NT2/D1 (cell line): Measurements from ENCODE around the gene ALDH3B2.

Experiments
- DNase-seq: peaks from one replicate; pipeline ENCODE4 v3.0.0-alpha.2; 2011; ENCODE audit warnings: low read depth, low spot score
- H3K27me3 ChIP-seq: 2 replicates; pipeline ENCODE4 v1.6.0; 2011; ENCODE audit warnings: mild to moderate bottlenecking; ENCODE audit not compliant: insufficient read length, insufficient read depth
- H3K36me3 ChIP-seq: 2 replicates; pipeline ENCODE4 v1.6.1; 2011; ENCODE audit warnings: mild to moderate bottlenecking, low read length, mixed read lengths; ENCODE audit not compliant: insufficient read depth, insufficient read length
- H3K4me1 ChIP-seq: 2 replicates; pipeline ENCODE4 v1.5.1; 2011; ENCODE audit not compliant: insufficient read depth, insufficient read length
- H3K4me3 ChIP-seq: 2 replicates; pipeline ENCODE4 v1.5.1; 2011; ENCODE audit warnings: low read depth; ENCODE audit not compliant: insufficient read length
- H3K9ac ChIP-seq: 2 replicates; pipeline ENCODE4 v1.6.0; 2011; ENCODE audit warnings: low read depth; ENCODE audit not compliant: insufficient read length
- H3K9me3 ChIP-seq: 2 replicates; pipeline ENCODE4 v1.5.1; 2011; ENCODE audit warnings: mild to moderate bottlenecking, low read length; ENCODE audit not compliant: insufficient read depth
- SUZ12 ChIP-seq: IDR thresholded peaks from 2 replicates; pipeline ENCODE4 v1.6.1; 2011; ENCODE audit not compliant: insufficient read length, insufficient read depth; ENCODE audit errors: extremely low read depth
- YY1 ChIP-seq: IDR thresholded peaks from 2 replicates; pipeline ENCODE4 v1.6.1; 2011; ENCODE audit not compliant: insufficient read length, insufficient read depth
- ZNF274 ChIP-seq: IDR thresholded peaks from 2 replicates; pipeline ENCODE4 v1.6.1; 2011; ENCODE audit warnings: mild to moderate bottlenecking, low read depth, low read length

Gene ALDH3B2

DNA sequence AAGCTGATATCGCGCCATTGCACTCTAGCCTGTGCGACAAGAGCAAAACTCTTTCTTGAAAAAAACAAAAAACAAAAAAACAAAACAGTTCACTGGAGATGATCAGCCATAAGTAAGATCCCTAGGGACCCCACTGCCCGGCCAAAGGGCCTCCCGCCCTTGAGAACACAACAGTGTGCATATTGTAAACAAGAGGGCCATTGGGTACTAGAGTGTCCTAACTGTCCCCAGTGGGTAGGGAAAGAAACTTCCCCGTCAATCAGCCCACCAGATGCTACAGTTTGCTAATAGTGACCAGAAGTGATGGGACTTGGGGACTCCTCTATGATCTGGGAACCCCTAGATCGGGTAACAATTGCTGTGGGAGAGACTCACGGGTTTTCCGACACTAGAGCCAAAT lies 20.2 kb downstream of the ALDH3B2 start:
- DNase-seq: no peak
- Histone ChIP-seq H3K27me3 (no peaks in the 10 kb centered on the region), H3K9ac (no peak overlapping the region), H3K9me3 (peaks cover 31% of the 10 kb centered on the region), H3K4me1 (peaks cover 3% of the 10 kb centered on the region), H3K4me3 (no peak overlapping the region), H3K36me3 (no peaks in the 10 kb centered on the region)
- TF ChIP-seq ZNF274 (no peak), YY1 (no peak), SUZ12 (no peak)

DNA sequence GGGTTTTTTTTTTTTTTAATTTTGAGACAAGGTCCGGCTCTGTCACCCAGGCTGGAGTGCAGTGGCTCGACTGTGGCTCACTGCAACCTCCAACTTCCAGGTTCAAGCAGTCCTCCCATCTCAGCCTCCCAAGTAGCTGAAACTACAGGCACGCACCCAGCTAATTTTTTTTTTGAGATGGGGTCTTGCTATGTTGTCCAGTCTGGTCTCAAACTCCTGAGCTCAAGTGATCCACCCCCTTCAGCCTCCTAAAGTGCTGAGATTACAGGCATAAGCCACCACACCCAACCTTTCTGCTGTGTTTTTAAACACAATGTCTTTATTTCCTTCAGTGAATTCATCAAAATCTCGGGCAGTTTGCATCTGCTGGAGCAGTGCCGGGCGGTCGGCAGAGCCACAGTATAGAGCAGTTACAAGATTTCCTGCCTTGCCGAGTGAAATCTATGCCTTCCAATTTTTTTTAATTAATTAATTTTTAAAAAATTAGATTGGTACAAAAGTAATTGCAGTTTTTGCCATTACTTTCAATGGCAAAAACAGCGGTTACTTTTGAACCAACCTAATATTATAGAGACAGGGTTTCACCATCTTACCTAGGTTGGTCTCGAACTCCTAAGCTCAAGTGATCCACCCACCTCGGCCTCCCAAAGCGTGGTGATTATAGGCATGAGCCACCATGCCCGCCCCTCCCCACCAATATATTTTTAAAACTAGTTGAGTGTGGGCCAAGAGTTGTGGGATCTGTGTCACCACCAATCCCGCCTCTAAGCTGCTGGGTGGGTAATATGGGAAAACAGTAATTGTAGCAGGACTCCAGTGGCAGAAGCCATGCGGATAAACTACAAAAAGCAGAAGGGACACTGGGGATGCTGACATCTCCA lies 21.2 kb downstream of the ALDH3B2 start:
- no peaks in the 10 kb centered on the region for H3K36me3 ChIP-seq
- H3K9ac ChIP-seq: no peak overlapping the region
- H3K27me3 ChIP-seq: no peaks in the 10 kb centered on the region
- no peak for DNase-seq
- peaks cover 27% of the 10 kb centered on the region for H3K9me3 ChIP-seq
- H3K4me1 ChIP-seq: peaks cover 6% of the 10 kb centered on the region
- H3K4me3 ChIP-seq: no peak overlapping the region
- TF ChIP-seq SUZ12: no peak
- TF ChIP-seq YY1: no peak
- TF ChIP-seq ZNF274: no peak

DNA sequence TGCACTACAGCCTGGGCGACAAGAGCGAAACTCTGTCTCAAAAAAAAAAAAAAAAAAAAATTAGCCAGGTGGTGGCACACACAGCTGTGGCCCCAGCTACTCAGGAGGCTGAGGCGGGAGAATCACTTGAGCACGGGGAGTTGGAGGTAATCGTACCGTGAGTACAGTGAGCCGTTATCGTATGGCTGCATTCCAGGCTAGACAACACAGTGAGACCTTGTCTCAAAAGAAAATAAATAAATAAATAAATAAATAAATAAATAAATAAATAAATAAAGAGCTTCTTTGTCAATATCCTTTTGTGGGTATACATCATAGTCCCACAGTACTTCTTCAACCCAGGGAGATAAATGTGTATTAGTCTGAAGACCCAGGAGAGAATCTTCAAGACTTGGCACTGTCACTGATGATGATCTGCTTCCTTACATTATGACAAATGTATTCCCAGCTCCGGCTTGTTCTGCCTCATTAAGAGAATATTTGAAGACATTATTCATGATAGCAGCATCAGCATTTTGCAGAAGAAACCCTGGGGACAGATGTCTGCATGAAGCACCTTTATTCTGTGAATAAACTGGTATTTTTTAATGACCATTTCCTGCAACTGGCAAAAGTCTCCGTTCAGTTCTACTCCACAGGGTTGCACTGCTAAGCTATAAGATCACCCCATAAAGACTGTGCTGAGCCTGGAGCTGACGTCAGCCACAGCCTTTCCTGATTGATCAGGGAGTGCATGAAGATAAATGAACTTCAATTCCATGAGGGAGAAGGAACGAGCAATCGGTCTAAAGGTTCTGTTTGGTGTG lies 22.2 kb downstream of the ALDH3B2 start:
- H3K4me1 ChIP-seq: peaks cover 6% of the 10 kb centered on the region

DNA sequence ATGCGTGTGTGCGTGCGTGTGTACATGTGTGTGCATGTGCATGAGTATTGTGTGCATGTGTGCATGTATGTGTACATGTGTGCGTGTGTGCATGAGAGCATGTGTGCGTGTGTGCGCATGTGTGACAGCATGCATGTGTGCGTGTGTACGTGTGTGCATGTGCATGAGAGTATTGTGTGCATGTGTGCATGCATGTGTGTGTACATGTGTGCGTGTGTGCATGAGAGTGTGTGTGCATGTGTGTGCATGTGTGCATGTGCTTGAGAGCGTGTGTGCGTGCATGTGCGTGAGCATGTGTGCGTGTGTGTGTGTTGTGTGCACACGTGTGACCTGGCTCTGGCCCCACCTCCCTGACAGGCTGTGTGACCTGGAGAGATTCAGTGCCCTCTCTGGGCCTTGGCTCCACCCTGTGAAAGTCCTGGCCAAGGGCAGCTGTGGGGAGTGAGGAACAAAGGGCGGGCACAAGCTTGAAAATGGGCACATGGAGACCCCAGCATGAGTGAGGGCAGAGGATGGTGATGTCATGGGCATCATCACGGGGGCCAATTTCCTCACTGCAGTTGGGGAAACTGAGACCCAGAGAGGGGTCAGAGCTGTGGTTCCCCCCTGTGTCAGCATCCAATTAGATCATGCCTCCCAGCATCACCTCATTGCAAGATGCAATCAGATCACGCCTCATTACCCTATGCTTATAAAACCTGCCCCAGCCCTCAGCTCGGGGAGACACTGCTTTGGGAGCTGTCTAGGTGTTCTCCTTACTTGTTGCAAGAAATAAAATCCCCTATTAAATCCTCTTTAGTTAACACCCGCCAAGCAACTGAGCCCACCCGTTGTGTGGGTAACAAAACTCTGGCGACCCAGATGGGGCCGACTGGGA lies 24.6 kb downstream of the ALDH3B2 start:
- H3K4me3 ChIP-seq: no peak overlapping the region
- no peaks in the 10 kb centered on the region for H3K36me3 ChIP-seq
- TF ChIP-seq YY1 (no peak), ZNF274 (no peak), SUZ12 (no peak)
- peaks cover 8% of the 10 kb centered on the region for H3K27me3 ChIP-seq
- no peaks in the 10 kb centered on the region for H3K9me3 ChIP-seq
- peaks cover 6% of the 10 kb centered on the region for H3K4me1 ChIP-seq
- H3K9ac ChIP-seq: no peak overlapping the region
- DNase-seq: no peak

More for the DNA sequence above, 22.2 kb downstream of the ALDH3B2 start:
- TF ChIP-seq YY1: no peak
- TF ChIP-seq ZNF274: no peak
- TF ChIP-seq SUZ12: no peak
- H3K9me3 ChIP-seq: peaks cover 19% of the 10 kb centered on the region
- no peaks in the 10 kb centered on the region for H3K27me3 ChIP-seq
- no peak overlapping the region for H3K4me3 ChIP-seq
- no peak for DNase-seq
- H3K9ac ChIP-seq: no peak overlapping the region
- H3K36me3 ChIP-seq: no peaks in the 10 kb centered on the region

DNA sequence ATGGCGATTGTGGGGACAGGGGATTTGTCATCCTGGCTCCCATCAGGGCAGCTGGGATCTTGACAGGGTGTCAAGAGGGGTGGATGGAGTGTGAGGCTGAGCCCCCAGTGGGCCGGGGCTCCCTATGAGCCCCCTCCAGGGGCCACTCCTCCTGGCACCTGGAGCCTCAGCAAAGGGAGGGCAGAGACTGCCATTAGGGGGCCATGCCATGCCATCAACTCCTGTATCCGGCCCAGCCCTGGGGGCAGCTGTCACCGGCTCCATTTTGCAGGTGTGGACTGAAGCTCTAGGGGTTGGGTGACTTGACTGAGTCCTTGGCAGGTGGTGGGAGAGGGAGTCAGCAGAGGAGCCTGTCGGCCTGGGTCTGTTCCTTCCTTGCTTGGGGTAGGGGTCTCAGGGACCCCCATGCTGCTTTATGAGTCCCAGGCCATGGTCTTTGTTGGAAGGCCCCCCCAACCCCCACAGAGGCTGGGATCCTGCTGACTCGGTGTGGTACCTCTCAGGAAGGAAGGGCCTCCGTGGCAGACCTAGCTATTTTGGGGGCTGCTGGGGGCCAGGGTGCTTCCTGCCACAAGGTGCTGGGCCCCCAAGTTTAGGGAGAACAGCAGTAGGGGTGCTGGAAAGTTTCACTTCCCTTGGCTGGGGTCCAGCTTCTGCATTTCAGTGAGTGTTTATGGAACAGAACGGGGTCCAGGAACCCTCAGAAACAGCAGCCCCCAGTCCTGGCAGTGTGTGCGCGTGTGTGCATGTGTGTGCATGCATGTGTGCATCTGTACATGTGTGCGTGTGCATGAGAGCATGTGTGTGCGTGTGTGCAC lies 25.4 kb downstream of the ALDH3B2 start:
- Histone ChIP-seq H3K9ac (no peak overlapping the region), H3K4me1 (peaks cover 4% of the 10 kb centered on the region), H3K4me3 (no peak overlapping the region), H3K36me3 (no peaks in the 10 kb centered on the region), H3K9me3 (peaks cover under 1% of the 10 kb centered on the region; the same call in 1 of the 2 replicates), H3K27me3 (peaks cover 8% of the 10 kb centered on the region)
- no peak for DNase-seq
- TF ChIP-seq ZNF274 (no peak), SUZ12 (no peak), YY1 (no peak)

DNA sequence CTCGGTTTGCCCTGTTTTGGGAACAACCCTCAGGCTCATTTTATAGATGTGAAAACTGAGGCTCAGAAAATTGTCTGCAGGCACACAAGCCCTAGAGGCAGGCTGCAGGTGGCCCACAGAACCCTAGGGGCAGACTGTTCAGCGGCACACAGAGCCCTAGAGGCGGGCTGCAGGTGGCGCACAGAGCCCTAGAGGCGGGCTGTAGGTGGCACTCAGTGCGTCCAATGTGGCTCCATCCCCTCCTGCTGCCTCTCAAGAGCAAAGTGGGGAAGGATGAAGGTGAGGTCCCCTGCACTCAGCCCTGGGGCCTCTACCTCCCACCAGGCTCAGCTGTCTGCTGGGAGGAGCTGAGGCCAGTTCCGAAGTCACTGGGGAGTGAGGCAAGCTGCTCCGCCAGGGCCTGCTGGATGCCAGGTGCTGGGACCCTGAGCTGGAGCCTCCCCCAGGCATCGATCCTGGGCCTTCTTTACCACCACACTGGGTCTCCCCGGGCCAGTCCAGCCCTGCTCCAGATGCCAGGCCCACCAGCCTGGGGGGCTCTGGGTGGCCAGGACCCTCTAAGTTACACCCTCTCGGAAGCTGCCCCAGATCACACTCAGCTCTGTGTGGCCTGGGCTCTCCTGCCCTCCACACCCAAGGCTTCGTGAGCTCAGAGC lies 26.2 kb downstream of the ALDH3B2 start:
- peaks cover 4% of the 10 kb centered on the region for H3K4me1 ChIP-seq
- DNase-seq: no peak
- TF ChIP-seq YY1 (no peak), SUZ12 (no peak), ZNF274 (no peak)
- no peaks in the 10 kb centered on the region for H3K36me3 ChIP-seq
- H3K9ac ChIP-seq: no peak overlapping the region
- peaks cover 8% of the 10 kb centered on the region for H3K27me3 ChIP-seq
- peaks cover 7% of the 10 kb centered on the region; the same call in 1 of the 2 replicates for H3K9me3 ChIP-seq
- no peak overlapping the region for H3K4me3 ChIP-seq
